Measurements from ENCODE around the gene ISM1.

ISM1 gene

DNA sequence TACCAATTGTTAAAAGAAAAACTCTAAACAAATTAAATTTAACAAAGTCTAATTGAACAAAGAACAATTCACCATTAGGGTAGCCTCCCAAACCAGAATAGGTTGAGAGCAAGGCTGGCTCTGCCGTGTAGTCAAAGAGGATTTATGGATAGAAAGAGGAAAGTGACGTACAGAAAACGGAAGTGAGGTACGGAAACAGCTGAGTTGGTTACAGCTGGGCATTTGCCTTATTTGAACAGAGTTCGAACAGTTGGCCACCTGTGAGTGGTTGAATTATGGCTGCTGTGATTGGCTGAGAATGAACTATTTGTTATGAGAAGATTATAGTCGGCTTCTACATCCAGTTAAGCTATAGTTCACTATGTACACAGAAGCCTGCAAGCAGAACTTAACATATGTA lies 18.5 kb upstream of the ISM1 start:
- H3K27ac ChIP-seq = no peak overlapping the region
- no peaks in the 10 kb centered on the region for H3K9me3 ChIP-seq (ENCODE audit: control insufficient read depth, low read length)
- no peak overlapping the region for H3K4me3 ChIP-seq (ENCODE audit: low read depth, low read length)
- no peak overlapping the region for H3K9ac ChIP-seq
- no peaks in the 10 kb centered on the region for H3K4me1 ChIP-seq
- no peaks in the 10 kb centered on the region for H3K79me2 ChIP-seq
- TF ChIP-seq CTCF (IDR thresholded peaks at IDR 0.05) = no peak
- H3K36me3 ChIP-seq (ENCODE audit: control insufficient read depth, insufficient read depth, low read length) = no peaks in the 10 kb centered on the region
- H3K4me2 ChIP-seq (ENCODE audit: low read length) = no peak overlapping the region
- no peaks in the 10 kb centered on the region for H3K27me3 ChIP-seq (ENCODE audit: control insufficient read depth, insufficient read depth, low read length)
- H2AFZ ChIP-seq = no peak overlapping the region

DNA sequence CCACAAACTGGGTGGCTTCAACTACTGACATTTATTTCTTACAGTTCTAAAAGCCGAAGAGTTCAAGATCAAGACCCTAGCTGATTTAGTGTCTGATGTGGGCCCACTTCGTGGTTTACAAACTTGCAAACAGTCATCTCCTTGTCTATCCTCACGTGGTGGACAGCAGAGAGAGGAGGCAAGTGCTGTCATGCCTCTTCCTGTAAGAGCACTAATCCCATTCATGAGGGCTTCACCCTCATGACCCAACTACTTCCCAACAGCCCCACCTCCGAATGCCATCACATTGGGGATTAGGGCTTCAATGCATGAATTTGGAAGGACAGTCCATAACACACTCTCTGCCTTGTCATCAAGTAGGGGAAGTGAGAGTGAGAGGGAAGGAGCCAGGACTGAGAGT lies 15.6 kb upstream of the ISM1 start:
- Histone ChIP-seq H3K9ac (no peak overlapping the region), H3K4me3 (ENCODE audit: low read depth, low read length) (no peak overlapping the region), H3K27me3 (ENCODE audit: control insufficient read depth, insufficient read depth, low read length) (no peaks in the 10 kb centered on the region), H3K4me2 (ENCODE audit: low read length) (no peak overlapping the region), H3K27ac (no peak overlapping the region), H3K79me2 (no peaks in the 10 kb centered on the region), H3K9me3 (ENCODE audit: control insufficient read depth, low read length) (no peaks in the 10 kb centered on the region), H2AFZ (no peak overlapping the region), H3K4me1 (no peaks in the 10 kb centered on the region), H3K36me3 (ENCODE audit: control insufficient read depth, insufficient read depth, low read length) (no peaks in the 10 kb centered on the region)
- no peak for TF ChIP-seq CTCF (IDR thresholded peaks at IDR 0.05)

DNA sequence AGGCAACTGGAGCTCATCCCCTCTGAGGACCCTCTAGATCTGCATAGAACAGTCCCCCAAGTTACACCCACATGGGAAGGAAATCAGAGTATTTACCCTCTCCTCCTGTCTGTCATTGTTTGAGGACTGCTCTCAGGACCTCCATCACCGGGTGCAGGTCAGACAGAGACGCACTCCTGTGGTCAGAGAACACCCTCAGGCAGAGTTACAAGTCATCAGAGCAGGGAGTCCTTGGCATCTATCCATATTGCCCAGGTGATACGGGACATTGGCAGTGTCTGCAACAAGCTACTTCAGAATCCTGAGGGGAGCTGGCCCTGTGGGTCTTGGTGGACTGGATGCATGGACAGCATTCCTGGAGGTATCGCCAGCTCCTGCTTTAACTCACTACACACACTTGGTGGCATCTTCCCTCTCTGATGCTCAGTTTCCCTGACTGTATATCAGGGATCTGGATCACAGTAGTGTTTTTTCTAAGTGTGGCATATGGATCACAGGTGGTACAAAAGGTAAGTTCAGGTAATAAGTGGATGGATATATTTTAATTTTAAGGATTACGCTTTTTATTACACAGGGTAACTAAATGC lies 15.1 kb upstream of the ISM1 start:
- TF ChIP-seq CTCF (IDR thresholded peaks at IDR 0.05) = no peak
- H3K27ac ChIP-seq = no peak overlapping the region
- H3K4me2 ChIP-seq (ENCODE audit: low read length) = no peak overlapping the region

DNA sequence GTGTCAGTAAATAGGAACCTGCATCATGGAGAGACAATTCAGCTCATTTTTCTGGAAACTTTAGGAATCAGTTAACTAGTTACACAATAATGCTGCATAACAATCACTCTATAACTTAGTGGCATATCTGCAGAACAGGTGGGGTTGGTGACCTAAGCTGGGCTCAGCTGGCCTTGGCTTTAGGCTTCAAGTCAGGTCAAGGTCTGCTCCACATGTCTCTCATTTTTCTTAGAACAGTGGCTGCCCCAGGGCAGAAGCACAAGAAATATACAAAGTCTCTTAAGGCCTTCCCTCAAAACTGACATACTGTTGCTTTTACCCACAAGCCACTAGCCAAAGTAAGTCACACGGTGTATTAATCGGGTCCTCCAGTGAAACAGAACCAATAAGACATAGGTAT lies 14.1 kb upstream of the ISM1 start:
- no peaks in the 10 kb centered on the region for H3K9me3 ChIP-seq (ENCODE audit: control insufficient read depth, low read length)
- no peak overlapping the region for H2AFZ ChIP-seq
- no peaks in the 10 kb centered on the region for H3K79me2 ChIP-seq
- H3K27me3 ChIP-seq (ENCODE audit: control insufficient read depth, insufficient read depth, low read length) = no peaks in the 10 kb centered on the region
- no peak overlapping the region for H3K27ac ChIP-seq
- H3K4me2 ChIP-seq (ENCODE audit: low read length) = no peak overlapping the region
- no peaks in the 10 kb centered on the region for H3K36me3 ChIP-seq (ENCODE audit: control insufficient read depth, insufficient read depth, low read length)
- H3K4me3 ChIP-seq (ENCODE audit: low read depth, low read length) = no peak overlapping the region
- TF ChIP-seq CTCF (IDR thresholded peaks at IDR 0.05) = no peak
- H3K4me1 ChIP-seq = no peaks in the 10 kb centered on the region
- no peak overlapping the region for H3K9ac ChIP-seq

More for the DNA sequence above, 15.1 kb upstream of the ISM1 start:
- Histone ChIP-seq H3K4me1 (no peaks in the 10 kb centered on the region), H3K9me3 (ENCODE audit: control insufficient read depth, low read length) (no peaks in the 10 kb centered on the region), H3K36me3 (ENCODE audit: control insufficient read depth, insufficient read depth, low read length) (no peaks in the 10 kb centered on the region), H2AFZ (no peak overlapping the region), H3K9ac (no peak overlapping the region), H3K27me3 (ENCODE audit: control insufficient read depth, insufficient read depth, low read length) (no peaks in the 10 kb centered on the region), H3K4me3 (ENCODE audit: low read depth, low read length) (no peak overlapping the region), H3K79me2 (no peaks in the 10 kb centered on the region)

DNA sequence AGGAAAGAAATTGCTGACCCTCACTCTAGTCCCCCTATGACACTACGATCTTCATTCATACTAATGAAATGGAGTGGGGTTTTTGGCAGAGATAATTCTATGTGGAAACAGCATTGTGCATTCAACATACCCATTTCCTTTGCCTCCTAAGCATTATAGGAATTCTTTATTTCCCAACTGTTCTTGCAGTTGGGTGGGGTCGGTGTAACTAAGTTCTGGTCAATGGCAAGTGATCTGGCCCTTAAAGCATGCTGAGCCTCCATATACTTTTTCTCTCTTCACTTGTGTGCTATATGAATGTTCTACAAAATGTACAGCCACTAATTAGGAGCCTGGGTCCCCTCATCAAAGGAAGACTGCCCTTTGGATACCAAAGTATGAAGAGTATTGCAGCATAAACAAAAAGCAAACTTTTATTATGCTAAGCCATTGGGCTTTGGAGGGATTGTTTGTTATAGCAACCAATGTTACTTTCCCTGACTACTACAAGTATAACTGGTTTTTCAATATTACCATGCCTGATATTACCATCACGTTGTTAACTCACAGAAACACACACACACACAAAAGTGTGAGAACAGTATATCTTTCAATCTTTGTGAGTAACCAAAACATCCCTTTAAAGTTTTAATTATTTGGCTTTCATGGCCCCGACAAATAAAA lies 9.0 kb upstream of the ISM1 start:
- Histone ChIP-seq H3K79me2 (no peaks in the 10 kb centered on the region), H3K4me3 (ENCODE audit: low read depth, low read length) (no peak overlapping the region), H3K9ac (no peak overlapping the region), H3K4me2 (ENCODE audit: low read length) (no peak overlapping the region), H3K27me3 (ENCODE audit: control insufficient read depth, insufficient read depth, low read length) (no peaks in the 10 kb centered on the region), H3K4me1 (no peaks in the 10 kb centered on the region), H2AFZ (no peak overlapping the region), H3K36me3 (ENCODE audit: control insufficient read depth, insufficient read depth, low read length) (no peaks in the 10 kb centered on the region), H3K27ac (no peak overlapping the region), H3K9me3 (ENCODE audit: control insufficient read depth, low read length) (no peaks in the 10 kb centered on the region)
- no peak for TF ChIP-seq CTCF (IDR thresholded peaks at IDR 0.05)
